NCI-H774 (cell line): Measurements from ENCODE around the gene KRTAP4-8.
"Not testable (repeated sequence)": the region's sequence is repeated elsewhere in the genome, so short reads cannot be mapped to it uniquely, and the experiment has no call there.

Experiments used
- DNase-seq: peaks from one replicate; lab custom pipeline; 2025; lab: John Stamatoyannopoulos, UW

The KRTAP4-8 gene

DNA sequence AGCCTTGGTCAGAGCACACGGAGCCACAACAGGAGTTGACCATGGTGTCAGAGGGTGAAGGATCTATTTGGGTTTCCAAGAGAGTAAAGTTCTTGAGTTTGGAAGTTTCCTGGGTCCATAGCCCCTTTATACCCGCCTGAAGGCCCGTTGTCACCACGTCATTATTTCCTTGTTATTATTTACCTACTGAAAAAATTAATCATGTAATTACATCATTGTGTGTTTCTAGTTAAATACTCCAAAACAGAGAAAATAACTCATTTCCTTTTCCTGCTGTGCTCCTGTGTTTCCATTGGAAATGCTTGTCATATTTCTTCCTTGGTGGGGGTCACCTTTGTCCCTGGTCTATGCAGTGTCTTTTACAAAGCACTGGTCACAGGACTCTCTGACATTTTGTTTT lies at the start of gene KRTAP4-8:
KRTAP4-8 (minus strand) TSS at position 101 of the 400 bp plus-strand sequence; CDS start at position 43, 58 bp downstream.
- DNase-seq, result no peak

DNA sequence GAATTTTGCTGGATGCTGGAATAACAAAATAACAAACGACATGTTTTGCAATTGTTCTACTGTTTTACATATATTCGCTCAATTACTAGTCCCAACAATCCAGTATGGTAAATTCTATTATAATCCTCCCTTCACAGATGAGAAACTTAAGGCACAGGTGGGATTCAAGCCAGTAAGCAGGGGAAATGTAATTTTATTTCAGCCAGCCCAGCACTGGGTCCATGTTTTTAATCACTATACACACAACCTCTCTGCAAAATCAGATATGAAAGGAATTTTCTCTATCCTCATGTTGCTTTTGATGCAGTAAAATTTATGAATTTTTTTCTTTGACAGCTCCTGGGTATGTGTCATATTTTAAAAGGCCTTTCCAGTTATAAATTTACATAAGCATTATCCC lies 47.3 kb upstream of the KRTAP4-8 start:
- DNase-seq, result no peak

DNA sequence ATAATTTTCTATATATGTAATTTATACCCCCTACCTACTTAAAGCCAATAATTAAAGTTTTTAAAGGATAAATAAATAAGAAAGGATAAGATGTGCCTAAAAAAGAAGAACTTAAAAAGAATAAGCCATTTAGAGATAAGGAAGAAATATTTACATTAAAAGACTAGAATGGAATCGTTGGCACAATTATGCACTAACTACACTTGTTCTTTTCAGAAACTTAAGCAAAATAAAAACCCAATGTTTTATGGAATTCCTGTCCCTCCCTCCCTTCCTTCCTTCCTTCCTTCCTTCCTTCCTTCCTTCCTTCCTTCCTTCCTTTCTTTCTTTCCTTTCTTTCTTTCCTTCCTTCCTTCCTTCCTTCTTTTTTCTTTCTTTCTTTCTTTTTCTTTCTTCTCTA lies 46.9 kb upstream of the KRTAP4-8 start:
- DNase-seq, result no peak

DNA sequence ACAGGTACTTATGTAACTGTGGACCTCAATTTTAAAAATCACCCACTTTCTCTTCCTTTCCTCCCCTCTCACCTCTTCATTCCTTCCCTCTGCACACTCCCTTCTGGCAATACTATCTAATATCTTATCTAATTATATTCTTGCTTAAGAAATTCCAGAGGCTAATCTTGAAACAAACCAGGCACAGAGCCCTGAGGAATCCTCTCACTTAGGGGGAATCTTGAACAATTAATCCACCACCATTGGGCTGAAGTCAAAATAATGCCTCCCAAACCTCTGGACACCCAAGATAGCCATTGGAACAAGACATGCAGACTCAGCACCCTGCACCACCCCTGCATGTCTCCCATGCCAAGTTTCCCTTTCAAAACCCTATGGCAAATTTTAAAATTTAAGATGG lies 43.4 kb upstream of the KRTAP4-8 start:
- DNase-seq, result no peak

- no peak for DNase-seq
Observed at GRCh38 chr17:41140360-41141131, 42.6 kb upstream of the KRTAP4-8 start, which contains the start of gene KRTAP4-6. TSS of gene KRTAP4-6 (minus strand) at chr17:41140544. CDS start at chr17:41140487, 57 bp downstream.

DNA sequence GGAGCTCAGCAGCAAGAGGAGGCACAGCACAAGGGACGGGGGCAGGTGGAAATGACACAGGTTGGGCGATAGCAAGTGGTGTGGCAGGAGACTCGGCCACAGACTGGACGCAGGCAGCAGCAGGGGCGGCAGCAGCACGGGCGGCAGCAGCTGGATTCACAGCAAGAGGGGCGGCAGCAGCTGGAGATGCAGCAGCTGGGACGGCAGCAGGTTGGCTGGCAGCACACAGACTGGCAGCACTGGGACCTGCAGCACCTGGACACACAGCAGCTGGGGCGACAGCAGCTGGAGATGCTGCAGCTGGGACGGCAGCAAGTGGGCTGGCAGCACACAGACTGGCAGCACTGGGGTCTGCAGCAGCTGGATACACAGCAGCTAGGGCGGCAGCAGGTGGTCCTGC lies 41.9 kb upstream of the KRTAP4-8 start:
- DNase-seq, result not testable (repeated sequence)

GRCh38 chr17:41133880-41134735 lies 36.2 kb upstream of the KRTAP4-8 start:
- no peak for DNase-seq

- no peak for DNase-seq
Observed at GRCh38 chr17:41131979-41132378, 34.0 kb upstream of the KRTAP4-8 start.

- no peak for DNase-seq
Observed at GRCh38 chr17:41127371-41127770, 29.4 kb upstream of the KRTAP4-8 start.

GRCh38 chr17:41126412-41126811 lies 28.5 kb upstream of the KRTAP4-8 start:
- DNase-seq, result no peak

DNA sequence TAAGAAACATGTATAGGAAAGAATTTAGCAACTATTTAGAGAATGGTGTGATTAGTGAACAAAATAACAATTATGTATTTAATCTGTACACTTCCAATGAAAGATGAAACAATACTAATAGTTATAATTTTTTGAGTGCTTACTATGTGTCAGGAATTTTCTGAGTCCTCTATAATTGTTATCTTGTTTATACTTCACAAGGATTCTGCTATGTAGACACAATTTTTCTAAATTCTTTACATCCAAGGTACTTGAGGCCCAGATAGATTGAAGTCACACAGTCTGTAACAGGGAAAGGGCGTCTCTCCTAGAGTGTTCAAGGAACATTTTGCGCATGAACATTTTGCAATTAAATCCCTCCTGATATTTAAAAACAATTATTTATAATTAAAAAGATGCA lies 27.1 kb upstream of the KRTAP4-8 start:
- no peak for DNase-seq

DNA sequence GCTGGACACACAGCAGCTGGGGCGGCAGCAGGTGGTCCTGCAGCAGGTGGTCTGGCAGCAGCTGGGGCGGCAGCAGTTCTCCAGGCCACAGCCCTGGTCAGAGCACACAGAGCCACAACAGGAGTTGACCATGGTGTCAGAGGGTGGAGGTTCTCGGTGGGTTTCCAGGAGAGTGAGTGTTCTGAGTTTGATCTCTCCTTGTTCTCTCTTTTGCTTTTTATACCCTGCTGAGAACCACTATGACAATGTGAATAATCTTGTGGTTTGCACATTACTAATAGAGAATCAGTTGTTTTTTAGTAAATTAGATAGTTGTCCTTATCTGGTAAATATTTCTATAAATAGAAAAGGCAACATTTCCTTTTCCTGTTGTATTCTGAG lies 26.0 kb upstream of the KRTAP4-8 start, which contains the start of gene KRTAP4-12:
KRTAP4-12 (minus strand) TSS at position 192 of the 381 bp plus-strand sequence; CDS start at position 132, 60 bp downstream.
- DNase-seq, result not testable (repeated sequence)

- DNase-seq, result not testable (repeated sequence)
Observed at GRCh38 chr17:41123292-41123990, 25.5 kb upstream of the KRTAP4-8 start.

- DNase-seq, result no peak
Observed at GRCh38 chr17:41121742-41122141, 23.8 kb upstream of the KRTAP4-8 start.

DNA sequence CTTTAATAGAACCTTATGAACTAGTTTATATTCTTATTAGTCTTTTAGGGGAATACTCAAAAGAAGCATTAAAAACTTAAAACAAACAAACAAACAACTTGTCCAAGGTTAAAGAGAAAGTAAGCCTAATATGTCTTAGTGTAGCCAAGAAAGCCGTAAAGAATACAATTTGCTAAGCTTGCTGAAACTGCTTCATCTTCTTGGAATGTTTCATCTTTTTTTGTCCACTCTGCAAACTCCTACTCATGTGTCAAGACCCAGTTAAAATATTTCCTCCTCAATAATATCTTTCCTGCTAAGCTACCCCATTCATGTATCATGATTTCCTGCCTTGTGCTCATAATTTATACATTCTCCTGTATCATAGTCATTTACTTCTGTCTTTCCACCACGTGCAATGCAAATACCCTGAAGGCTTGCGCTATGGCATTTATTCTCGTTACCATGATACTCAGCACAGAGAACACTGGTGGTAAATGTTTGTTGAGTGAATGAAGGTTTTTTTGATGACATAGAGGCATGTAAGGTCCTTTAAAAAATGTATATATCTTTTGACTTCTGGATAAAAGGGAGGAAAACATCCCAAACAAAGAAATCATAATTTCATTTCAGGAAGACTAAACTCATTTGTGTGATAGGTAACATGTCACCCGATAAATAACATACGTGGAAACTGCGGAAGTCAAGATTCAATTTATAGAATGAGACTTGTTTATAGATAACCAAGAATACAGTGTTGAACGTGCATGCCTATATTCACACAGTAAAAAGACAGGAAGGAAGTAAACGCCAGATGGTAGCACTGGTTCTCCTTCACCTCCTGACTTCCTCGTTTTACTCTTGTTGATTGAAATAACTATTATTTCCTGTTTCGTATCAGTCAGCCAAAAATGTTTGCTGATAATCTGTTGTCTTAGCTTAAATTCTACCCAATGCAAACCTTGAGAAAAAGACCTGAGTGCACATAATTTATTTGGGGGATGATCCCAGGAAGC lies 22.1 kb upstream of the KRTAP4-8 start:
- not testable (repeated sequence) for DNase-seq

GRCh38 chr17:41118721-41119120 lies 20.8 kb upstream of the KRTAP4-8 start:
- DNase-seq, result no peak

DNA sequence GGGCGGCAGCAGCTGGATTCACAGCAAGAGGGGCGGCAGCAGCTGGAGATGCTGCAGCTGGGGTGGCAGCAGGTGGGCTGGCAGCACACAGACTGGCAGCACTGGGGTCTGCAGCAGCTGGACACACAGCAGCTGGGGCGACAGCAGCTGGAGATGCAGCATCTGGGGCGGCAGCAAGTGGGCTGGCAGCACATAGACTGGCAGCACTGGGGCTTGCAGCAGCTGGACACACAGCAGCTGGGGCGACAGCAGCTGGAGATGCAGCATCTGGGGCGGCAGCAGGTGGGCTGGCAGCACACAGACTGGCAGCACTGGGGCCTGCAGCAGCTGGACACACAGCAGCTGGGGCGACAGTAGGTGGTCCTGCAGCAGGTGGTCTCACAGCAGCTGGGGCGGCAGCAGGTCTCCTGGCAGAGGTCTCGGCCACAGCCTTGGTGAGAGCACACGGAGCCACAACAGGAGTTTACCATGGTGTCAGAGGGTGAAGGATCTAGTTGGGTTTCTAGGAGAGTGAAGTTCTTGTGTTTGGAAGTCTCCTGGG lies 20.0 kb upstream of the KRTAP4-8 start, which contains the start of gene KRTAP4-11:
KRTAP4-11 (minus strand) TSS at position 528 of the 541 bp plus-strand sequence; CDS start at position 470, 58 bp downstream.
- DNase-seq, result not testable (repeated sequence)

GRCh38 chr17:41116297-41116696 lies 18.4 kb upstream of the KRTAP4-8 start:
- no peak for DNase-seq

DNA sequence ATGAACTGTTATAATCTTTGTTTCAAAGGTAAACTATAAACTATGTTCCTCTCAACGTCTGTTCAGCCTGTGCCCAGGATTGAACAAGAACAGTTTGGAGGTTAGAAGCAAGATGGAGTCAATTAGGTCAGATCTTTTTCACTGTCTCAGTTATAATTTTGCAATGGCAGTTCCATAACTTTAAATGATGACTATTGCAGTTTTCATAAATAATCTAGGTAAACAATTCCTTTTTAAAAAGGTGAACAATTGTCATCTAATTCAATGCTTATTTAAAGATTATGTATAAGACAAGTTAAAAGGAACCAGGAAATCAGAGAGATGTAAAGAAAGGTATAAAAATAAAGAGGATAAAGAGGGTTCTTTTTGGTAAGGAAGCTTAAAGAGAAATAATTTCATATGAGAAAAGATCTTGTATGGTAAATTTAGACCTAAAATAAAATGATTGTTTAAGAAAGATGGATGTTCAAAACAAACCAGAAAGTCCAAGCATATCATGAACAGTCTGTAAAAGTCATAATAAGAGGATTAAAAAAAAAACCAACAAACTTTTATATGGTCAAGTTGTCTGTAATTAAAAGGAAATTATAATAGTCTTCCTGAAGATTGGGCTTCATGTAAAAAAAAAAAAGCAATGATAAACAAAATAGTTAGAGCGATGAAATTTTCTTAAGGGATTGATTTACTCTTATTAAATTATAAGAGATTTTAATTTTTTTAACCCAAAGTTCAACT lies 13.4 kb upstream of the KRTAP4-8 start:
- no peak for DNase-seq
